GM12878 (cell line): Measurements from ENCODE around the gene ATXN7L3B. TPM values are rescaled to one million over a fixed set of nuclear protein-coding genes. Genes with fewer than 3 reads are reported as not detected.

ENCODE experiments used
- ATAC-seq: fragments of 200-7000 bp; cut with Tn5 transposase; 3 replicates; pipeline ENCODE4 v1.9.1; 2020; ENCODE audit warnings: mild to moderate bottlenecking, moderate library complexity
- BruUV-seq: library from RNA; stranded (reverse); fragments of 400-500 nt; replicated peaks from 2 replicates; lab custom pipeline; 2021; lab: Mats Ljungman, UMichigan
- CTCF ChIA-PET: fragments of 300-600 bp; sonication (Branson Sonifier 250); formaldehyde crosslinking; extraction: SDS; loops from one replicate; lab custom pipeline; 2021; ENCODE audit warnings: inconsistent platforms; lab: Yijun Ruan, JAX
- POLR2A ChIA-PET: fragments of 350-600 bp; formaldehyde crosslinking; extraction: SDS; loops from one replicate; lab custom pipeline; 2021; ENCODE audit warnings: inconsistent platforms; lab: Charles Lee
- RAD21 ChIA-PET: fragments of 300-600 bp; sonication (Branson Sonifier 250); formaldehyde crosslinking; loops from one replicate; lab custom pipeline; 2023; ENCODE audit warnings: antibody characterized with exemption; ENCODE audit not compliant: unreplicated experiment; lab: Charles Lee
- SMC1A ChIA-PET: fragments of 300-600 bp; sonication (Branson Sonifier 250); formaldehyde crosslinking; loops from one replicate; lab custom pipeline; 2023; ENCODE audit not compliant: unreplicated experiment, uncharacterized antibody; lab: Charles Lee
- DNase-seq: peaks from one replicate; pipeline ENCODE4 v3.0.0-alpha.2; 2011; ENCODE audit warnings: low read depth, low spot score
- FAIRE-seq: peaks from 3 replicates; lab custom pipeline; 2011; peaks lifted over from hg19 to GRCh38; lab: Jason Lieb, UNC
- H2AFZ ChIP-seq: 2 replicates; pipeline ENCODE4 v1.6.0; 2011; ENCODE audit warnings: low read depth, low read length, control low read depth; ENCODE audit not compliant: control insufficient read depth
- H3K27ac ChIP-seq: 2 replicates; pipeline ENCODE4 v1.5.1; 2011; ENCODE audit warnings: control low read depth; ENCODE audit not compliant: control insufficient read depth, insufficient read depth
- H3K27me3 ChIP-seq, 2 experiments: replicated peaks in 1 of 2; 2 replicates each; pipeline versions ENCODE4 v1.6.0 to v1.6.1; 2011; ENCODE audit warnings: low read length in 1 of 2; ENCODE audit not compliant: control insufficient read depth in 2 of 2, insufficient read depth in 2 of 2
- H3K36me3 ChIP-seq, 2 experiments: 2 replicates each; pipeline ENCODE4 v1.5.1; 2011; ENCODE audit warnings: low read length in 1 of 2; ENCODE audit not compliant: control insufficient read depth in 2 of 2, insufficient read depth in 2 of 2
- H3K4me1 ChIP-seq: 2 replicates; pipeline ENCODE4 v1.6.1; 2011; ENCODE audit warnings: mild to moderate bottlenecking, low read length, moderate library complexity, mixed read lengths; ENCODE audit not compliant: control insufficient read depth, insufficient read depth
- H3K4me2 ChIP-seq: 2 replicates; pipeline ENCODE4 v1.6.0; 2011; ENCODE audit warnings: control low read depth; ENCODE audit not compliant: control insufficient read depth, insufficient read depth
- H3K4me3 ChIP-seq: fragments of 200-600 bp; sonication (generic); 2 replicates; pipeline ENCODE4 v1.5.1; 2016
- H3K79me2 ChIP-seq: 2 replicates; pipeline ENCODE4 v1.6.0; 2011; ENCODE audit warnings: low read length; ENCODE audit not compliant: control insufficient read depth, insufficient read depth
- H3K9ac ChIP-seq: 2 replicates; pipeline ENCODE4 v1.8.0; 2011; ENCODE audit warnings: low read length, control low read depth, mixed read lengths; ENCODE audit not compliant: control insufficient read depth, insufficient read depth
- H3K9me3 ChIP-seq: replicated peaks from 3 replicates; pipeline ENCODE4 v1.5.1; 2011; ENCODE audit warnings: mild to moderate bottlenecking, low read length; ENCODE audit not compliant: control insufficient read depth, insufficient read depth
- H4K20me1 ChIP-seq: 2 replicates; pipeline ENCODE4 v1.6.0; 2011; ENCODE audit not compliant: control insufficient read depth, insufficient read depth
- CHD1 ChIP-seq: IDR thresholded peaks from 2 replicates; pipeline ENCODE4 v1.6.1; 2012; ENCODE audit warnings: low read depth, low read length, improper control_type of control experiment
- CREB1 ChIP-seq: IDR thresholded peaks from 2 replicates; pipeline ENCODE4 v1.6.1; 2012; ENCODE audit warnings: low read depth, mild to moderate bottlenecking, inconsistent platforms
- DPF2 ChIP-seq: fragments of 450-650 bp; IDR thresholded peaks from 2 replicates; pipeline ENCODE4 v1.6.1; 2017; ENCODE audit warnings: mild to moderate bottlenecking
- MTA3 ChIP-seq: IDR thresholded peaks from 2 replicates; pipeline ENCODE4 v1.6.1; 2012; ENCODE audit warnings: low read length, inconsistent platforms, borderline replicate concordance
- NBN ChIP-seq: fragments of 450-650 bp; IDR thresholded peaks from 2 replicates; pipeline ENCODE4 v1.6.1; 2016
- RFX5 ChIP-seq: IDR thresholded peaks from 2 replicates; pipeline ENCODE4 v1.6.1; 2011; ENCODE audit warnings: low read depth, low read length, improper control_type of control experiment
- SPI1 ChIP-seq: IDR thresholded peaks from 2 replicates; pipeline ENCODE4 v1.6.1; 2011; ENCODE audit warnings: low read depth, mild to moderate bottlenecking, low read length, moderate library complexity, borderline replicate concordance; ENCODE audit not compliant: insufficient read depth
- SRF ChIP-seq, 2 experiments: IDR thresholded peaks; 2 replicates each; pipeline ENCODE4 v1.6.1; 2011; ENCODE audit warnings: low read depth in 2 of 2, low read length in 2 of 2, mild to moderate bottlenecking in 1 of 2, moderate library complexity in 1 of 2
- ZNF217 ChIP-seq: fragments of 450-650 bp; IDR thresholded peaks from 2 replicates; pipeline ENCODE4 v1.6.1; 2017; ENCODE audit warnings: antibody characterized with exemption, mild to moderate bottlenecking
- ZNF24 ChIP-seq: fragments of 450-650 bp; IDR thresholded peaks from 2 replicates; pipeline ENCODE4 v1.6.1; 2017; ENCODE audit warnings: antibody characterized with exemption, mild to moderate bottlenecking
- ZNF592 ChIP-seq: fragments of 450-650 bp; IDR thresholded peaks from 2 replicates; pipeline ENCODE4 v1.6.1; 2017; ENCODE audit warnings: mild to moderate bottlenecking, moderate library complexity
- ZNF687 ChIP-seq: fragments of 450-650 bp; IDR thresholded peaks from 2 replicates; pipeline ENCODE4 v1.6.1; 2017; ENCODE audit warnings: mild to moderate bottlenecking, moderate library complexity
- WGBS: methylation state at CpG from one replicate; pipeline ENCODE4 v1.1.6; 2016; ENCODE audit warnings: low lambda C conversion rate; ENCODE audit not compliant: insufficient replicate concordance, insufficient coverage; ENCODE audit errors: missing lambda C conversion rate; 5-methylcytosine and 5-hydroxymethylcytosine counted together
- in situ Hi-C: fragments of 300-500 bp; cut with MboI; formaldehyde crosslinking; loops from 9 replicates; pipeline ENCODE4 v1.14.3; 2018; ENCODE audit warnings: mixed read lengths
- intact Hi-C: fragments of 100-400 bp; cut with micrococcal nuclease; formaldehyde crosslinking; loops from one replicate; pipeline ENCODE4 v1.14.2; 2022; ENCODE audit not compliant: unreplicated experiment
- polyA plus RNA-seq, 11 experiments: library from polyadenylated mRNA; depleted of rRNA in 4 of 11; unstranded in 6 of 11; stranded (reverse) in 5 of 11; fragments of >200 nt; fragmentation: Nextera tagmentation in 4 of 11; fragmentation: Illumina TruSeq in 1 of 11; extraction: Ambion mirVana in 4 of 11; extraction: Trizol in 1 of 11; gene quantifications; 1 replicate in 1 of 11; 2 replicates in 10 of 11; pipeline versions ENCODE4 v1.2.1 to v1.2.3, GENCODE V29; 2011 to 2016; ENCODE audit warnings: inconsistent platforms in 2 of 11, missing spikeins in 2 of 11, low read depth in 1 of 11
- total RNA-seq, 4 experiments: library from RNA; depleted of rRNA in 3 of 4; stranded (reverse); fragments of >200 nt in 3 of 4; fragmentation: Illumina TruSeq in 1 of 4; extraction: Trizol in 1 of 4; gene quantifications; 2 replicates each; pipeline versions ENCODE4 v1.2.1 to v1.2.3, GENCODE V29; 2013 to 2021

ATXN7L3B gene
- total and polyA plus RNA-seq, 10 of the 15 experiments (the other 5 are each of a cell fraction or from before 2014, with no cell fraction given), result 6.3 to 36.1 (median 21.7) TPM

DNA sequence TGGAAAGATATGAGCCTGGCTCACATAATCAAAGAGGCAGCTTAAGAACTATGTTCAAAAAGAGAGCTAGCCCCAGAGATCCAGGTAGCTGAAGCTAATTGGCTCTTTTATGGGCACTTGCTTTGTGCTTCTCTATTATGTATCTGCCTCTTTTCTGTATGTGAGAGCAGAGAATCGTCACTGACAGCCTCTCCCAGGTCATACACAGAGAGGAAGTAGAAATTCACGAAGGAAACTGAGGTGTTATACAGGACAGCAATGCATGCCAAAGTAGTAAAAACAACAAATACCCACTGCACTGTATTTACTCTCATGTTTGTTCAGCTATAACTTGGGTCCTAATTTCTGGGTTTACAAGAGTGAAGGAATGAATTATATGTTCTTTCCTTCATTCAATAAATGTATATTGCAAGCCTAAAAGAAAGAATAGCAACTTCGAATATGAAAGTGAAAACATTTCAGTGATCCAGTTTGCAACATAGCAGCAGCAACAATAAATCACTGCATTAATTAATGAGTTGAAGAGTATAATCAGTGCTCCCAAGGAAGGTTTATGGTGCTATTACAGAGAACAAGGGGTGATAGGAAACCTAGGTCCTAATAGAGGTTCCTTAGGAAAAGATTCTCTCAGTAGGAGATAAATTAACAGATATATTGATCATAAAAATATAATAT, 47.1 kb upstream of the ATXN7L3B start:
- RAD21 ChIA-PET, result interaction anchor here (0.8 to 1.7 kb wide), 3 partner anchors 20 to 75 kb away, joined by 3 to 4 read pairs (median 3); no protein-coding TSS in a partner anchor
- H3K9ac ChIP-seq, result no peak overlapping the region
- H2AFZ ChIP-seq, result peak overlapping the region; percentile 89
- H3K9me3 ChIP-seq, result no peaks in the 10 kb centered on the region
- no peaks in the 10 kb centered on the region for H3K27me3 ChIP-seq
- intact Hi-C loops, result no loop called here
- no TSS peak for BruUV-seq
- peak; percentile 88 for ATAC-seq
- no peaks in the 10 kb centered on the region for H4K20me1 ChIP-seq
- H3K4me2 ChIP-seq, result peak overlapping the region; percentile 75
- H3K4me3 ChIP-seq, result no peak overlapping the region
- 2% methylated on average over 3 of the region's 3 CpGs for WGBS
- H3K79me2 ChIP-seq, result no peaks in the 10 kb centered on the region
- POLR2A ChIA-PET, result interaction anchor here (1.1 kb wide), 1 partner anchor 48 kb away, joined by 3 read pairs; no protein-coding TSS in a partner anchor
- TF ChIP-seq ZNF592 (no peak), SRF (IDR thresholded peaks at IDR 0.05; ENCODE audit: low read depth in 2 of 2, low read length in 2 of 2) (no peak), ZNF24 (0 out of 2 replicates have a peak, but pooled peaks have one; percentile 40), CHD1 (no peak), MTA3 (no peak), ZNF217 (0 out of 2 replicates have a peak, but pooled peaks have one; percentile 24), NBN (no peak), DPF2 (0 out of 2 replicates have a peak, but pooled peaks have one; percentile 28), RFX5 (no peak), SPI1 (peak; percentile 67; the same call in 1 of the 2 replicates), ZNF687 (0 out of 2 replicates have a peak, but pooled peaks have one; percentile 24), CREB1 (peak; percentile 78)
- TF ChIP-seq, all 136 proteins: peak for 6
- Histone ChIP-seq H3K36me3 (no peaks in the 10 kb centered on the region), H3K4me1 (0 out of 2 replicates have a peak, but pooled peaks cover 2% of the 10 kb centered on the region), H3K27ac (no peak overlapping the region)
- no peak for FAIRE-seq
- CTCF ChIA-PET, result interaction anchor here (1.3 to 1.4 kb wide), 2 partner anchors 30 to 47 kb away, joined by 3 to 4 read pairs; partner anchors contain the start of gene ATXN7L3B
- peak; percentile 25 for DNase-seq
- in situ Hi-C loops, result no loop called here
- SMC1A ChIA-PET, result interaction anchor here (1.2 to 1.8 kb wide), 3 partner anchors 11 to 71 kb away, joined by 3 to 9 read pairs (median 4); no protein-coding TSS in a partner anchor
